ENCODE results near the gene EEA1.

DNA sequence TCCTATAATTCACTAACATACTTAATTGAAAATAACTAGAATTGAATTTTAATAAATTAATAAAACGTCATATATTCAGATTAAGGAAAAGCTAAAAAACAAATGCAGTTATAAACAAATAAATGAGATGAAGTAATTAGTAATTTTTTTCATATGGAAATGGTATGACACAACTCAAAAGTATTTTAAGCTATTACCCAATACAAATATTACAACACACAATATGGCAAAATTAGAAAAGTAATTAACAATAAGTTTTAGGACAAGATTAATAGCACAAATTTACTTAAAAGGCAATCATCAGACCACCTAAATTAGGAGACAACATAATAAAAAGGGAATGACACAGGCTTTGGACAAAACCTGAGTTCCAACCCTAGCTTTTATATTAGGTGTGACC is 81.7 kb downstream of the EEA1 start:
- TF ChIP-seq, protein P1, sequence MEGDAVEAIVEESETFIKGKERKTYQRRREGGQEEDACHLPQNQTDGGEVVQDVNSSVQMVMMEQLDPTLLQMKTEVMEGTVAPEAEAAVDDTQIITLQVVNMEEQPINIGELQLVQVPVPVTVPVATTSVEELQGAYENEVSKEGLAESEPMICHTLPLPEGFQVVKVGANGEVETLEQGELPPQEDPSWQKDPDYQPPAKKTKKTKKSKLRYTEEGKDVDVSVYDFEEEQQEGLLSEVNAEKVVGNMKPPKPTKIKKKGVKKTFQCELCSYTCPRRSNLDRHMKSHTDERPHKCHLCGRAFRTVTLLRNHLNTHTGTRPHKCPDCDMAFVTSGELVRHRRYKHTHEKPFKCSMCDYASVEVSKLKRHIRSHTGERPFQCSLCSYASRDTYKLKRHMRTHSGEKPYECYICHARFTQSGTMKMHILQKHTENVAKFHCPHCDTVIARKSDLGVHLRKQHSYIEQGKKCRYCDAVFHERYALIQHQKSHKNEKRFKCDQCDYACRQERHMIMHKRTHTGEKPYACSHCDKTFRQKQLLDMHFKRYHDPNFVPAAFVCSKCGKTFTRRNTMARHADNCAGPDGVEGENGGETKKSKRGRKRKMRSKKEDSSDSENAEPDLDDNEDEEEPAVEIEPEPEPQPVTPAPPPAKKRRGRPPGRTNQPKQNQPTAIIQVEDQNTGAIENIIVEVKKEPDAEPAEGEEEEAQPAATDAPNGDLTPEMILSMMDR (IDR thresholded peaks at IDR 0.05; ENCODE audit: poor library complexity, severe bottlenecking): no peak
- no peak for TF ChIP-seq MXI1 (conservative IDR thresholded peaks at IDR 0.05; ENCODE audit: poor library complexity, severe bottlenecking)
- no peak for TF ChIP-seq EZH2 (IDR thresholded peaks at IDR 0.05; ENCODE audit: borderline replicate concordance, insufficient read depth, low read length, poor library complexity, severe bottlenecking)
- no peak for TF ChIP-seq POLR2AphosphoS5 (IDR thresholded peaks at IDR 0.05)
- TF ChIP-seq TAF1 (IDR thresholded peaks at IDR 0.05; ENCODE audit: low read depth): no peak
- TF ChIP-seq, protein P2, sequence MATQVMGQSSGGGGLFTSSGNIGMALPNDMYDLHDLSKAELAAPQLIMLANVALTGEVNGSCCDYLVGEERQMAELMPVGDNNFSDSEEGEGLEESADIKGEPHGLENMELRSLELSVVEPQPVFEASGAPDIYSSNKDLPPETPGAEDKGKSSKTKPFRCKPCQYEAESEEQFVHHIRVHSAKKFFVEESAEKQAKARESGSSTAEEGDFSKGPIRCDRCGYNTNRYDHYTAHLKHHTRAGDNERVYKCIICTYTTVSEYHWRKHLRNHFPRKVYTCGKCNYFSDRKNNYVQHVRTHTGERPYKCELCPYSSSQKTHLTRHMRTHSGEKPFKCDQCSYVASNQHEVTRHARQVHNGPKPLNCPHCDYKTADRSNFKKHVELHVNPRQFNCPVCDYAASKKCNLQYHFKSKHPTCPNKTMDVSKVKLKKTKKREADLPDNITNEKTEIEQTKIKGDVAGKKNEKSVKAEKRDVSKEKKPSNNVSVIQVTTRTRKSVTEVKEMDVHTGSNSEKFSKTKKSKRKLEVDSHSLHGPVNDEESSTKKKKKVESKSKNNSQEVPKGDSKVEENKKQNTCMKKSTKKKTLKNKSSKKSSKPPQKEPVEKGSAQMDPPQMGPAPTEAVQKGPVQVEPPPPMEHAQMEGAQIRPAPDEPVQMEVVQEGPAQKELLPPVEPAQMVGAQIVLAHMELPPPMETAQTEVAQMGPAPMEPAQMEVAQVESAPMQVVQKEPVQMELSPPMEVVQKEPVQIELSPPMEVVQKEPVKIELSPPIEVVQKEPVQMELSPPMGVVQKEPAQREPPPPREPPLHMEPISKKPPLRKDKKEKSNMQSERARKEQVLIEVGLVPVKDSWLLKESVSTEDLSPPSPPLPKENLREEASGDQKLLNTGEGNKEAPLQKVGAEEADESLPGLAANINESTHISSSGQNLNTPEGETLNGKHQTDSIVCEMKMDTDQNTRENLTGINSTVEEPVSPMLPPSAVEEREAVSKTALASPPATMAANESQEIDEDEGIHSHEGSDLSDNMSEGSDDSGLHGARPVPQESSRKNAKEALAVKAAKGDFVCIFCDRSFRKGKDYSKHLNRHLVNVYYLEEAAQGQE (IDR thresholded peaks at IDR 0.05; ENCODE audit: borderline replicate concordance): no peak
- TF ChIP-seq EP300 (conservative IDR thresholded peaks at IDR 0.05; ENCODE audit: poor library complexity, severe bottlenecking): no peak
- TF ChIP-seq RAD21 (conservative IDR thresholded peaks at IDR 0.05): no peak
- no peak for TF ChIP-seq SMC3 (conservative IDR thresholded peaks at IDR 0.05; ENCODE audit: poor library complexity)

All from neural cell (in vitro differentiated cells).